ENCODE measurements around the gene UCHL5.

The UCHL5 gene

DNA sequence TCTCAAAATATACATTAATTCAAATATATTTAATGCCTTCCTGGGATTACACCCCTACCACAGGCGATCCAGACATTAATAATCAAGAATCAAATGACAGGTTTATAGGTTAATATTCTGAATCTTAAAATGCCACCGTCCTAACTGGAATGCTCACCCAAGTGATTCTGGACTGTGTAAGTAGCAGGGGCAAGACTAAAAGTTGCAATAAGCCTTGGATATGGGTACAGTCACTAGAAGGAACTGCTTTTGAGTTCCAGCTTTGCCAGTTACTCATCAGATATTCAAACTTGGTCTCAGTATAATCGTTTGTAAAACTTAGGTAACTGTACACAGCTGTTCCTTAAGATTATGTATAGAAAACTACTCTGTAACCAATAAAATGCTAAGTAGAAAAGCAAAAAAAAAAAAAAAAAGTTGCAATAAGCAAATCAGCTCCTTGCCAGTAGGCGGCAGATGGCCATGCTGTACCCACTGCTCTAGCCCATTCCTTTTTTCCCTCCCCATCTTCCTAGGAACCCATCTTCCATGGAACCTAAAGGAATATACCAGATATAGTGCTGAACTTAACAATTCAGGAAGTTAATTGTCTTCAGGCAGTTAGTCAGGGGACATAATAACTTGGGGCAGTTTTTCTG, 10.7 kb upstream of the UCHL5 start:
- DNase-seq (ENCODE audit: low spot score): no peak
- TF ChIP-seq, protein P1, sequence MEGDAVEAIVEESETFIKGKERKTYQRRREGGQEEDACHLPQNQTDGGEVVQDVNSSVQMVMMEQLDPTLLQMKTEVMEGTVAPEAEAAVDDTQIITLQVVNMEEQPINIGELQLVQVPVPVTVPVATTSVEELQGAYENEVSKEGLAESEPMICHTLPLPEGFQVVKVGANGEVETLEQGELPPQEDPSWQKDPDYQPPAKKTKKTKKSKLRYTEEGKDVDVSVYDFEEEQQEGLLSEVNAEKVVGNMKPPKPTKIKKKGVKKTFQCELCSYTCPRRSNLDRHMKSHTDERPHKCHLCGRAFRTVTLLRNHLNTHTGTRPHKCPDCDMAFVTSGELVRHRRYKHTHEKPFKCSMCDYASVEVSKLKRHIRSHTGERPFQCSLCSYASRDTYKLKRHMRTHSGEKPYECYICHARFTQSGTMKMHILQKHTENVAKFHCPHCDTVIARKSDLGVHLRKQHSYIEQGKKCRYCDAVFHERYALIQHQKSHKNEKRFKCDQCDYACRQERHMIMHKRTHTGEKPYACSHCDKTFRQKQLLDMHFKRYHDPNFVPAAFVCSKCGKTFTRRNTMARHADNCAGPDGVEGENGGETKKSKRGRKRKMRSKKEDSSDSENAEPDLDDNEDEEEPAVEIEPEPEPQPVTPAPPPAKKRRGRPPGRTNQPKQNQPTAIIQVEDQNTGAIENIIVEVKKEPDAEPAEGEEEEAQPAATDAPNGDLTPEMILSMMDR (IDR thresholded peaks at IDR 0.05; ENCODE audit: extremely low read depth, insufficient read depth, missing control alignments): peak; percentile 36
- in situ Hi-C loops (cut with MboI; ENCODE audit: low pct_unique_long_range_greater_than_20kb, low sequenced_read_pairs, unreplicated experiment): no loop called here

DNA sequence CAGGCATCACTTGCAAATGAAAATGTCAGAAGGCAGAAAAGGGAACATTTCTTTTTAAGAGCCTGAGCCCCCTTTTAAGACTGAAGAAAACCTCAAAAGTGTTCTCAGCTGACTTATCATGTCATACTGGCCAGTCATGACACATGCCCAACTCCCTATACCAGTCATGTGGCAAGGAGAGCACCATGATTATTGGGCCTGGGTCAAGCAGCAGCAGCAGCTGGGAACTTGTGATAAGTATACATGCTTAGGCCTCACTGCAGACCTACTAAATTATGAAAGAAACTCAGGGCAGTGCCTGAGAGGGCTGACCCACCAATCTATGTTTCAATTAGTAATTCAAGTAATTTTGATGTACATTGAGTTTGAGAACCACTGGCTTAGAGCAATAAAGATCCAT, 8.9 kb upstream of the UCHL5 start:
- in situ Hi-C loops (cut with MboI; ENCODE audit: low pct_unique_long_range_greater_than_20kb, low sequenced_read_pairs, unreplicated experiment): no loop called here
- DNase-seq (ENCODE audit: low spot score): no peak
- TF ChIP-seq, protein P1 (IDR thresholded peaks at IDR 0.05; ENCODE audit: extremely low read depth, insufficient read depth, missing control alignments): no peak

- in situ Hi-C loops (cut with MboI; ENCODE audit: low pct_unique_long_range_greater_than_20kb, low sequenced_read_pairs, unreplicated experiment): no loop called here
- TF ChIP-seq, protein P1 (IDR thresholded peaks at IDR 0.05; ENCODE audit: extremely low read depth, insufficient read depth, missing control alignments): no peak
- DNase-seq (ENCODE audit: low spot score): no peak
Measured at GRCh38 chr1:193066606-193067005, 7.4 kb upstream of the UCHL5 start.

DNA sequence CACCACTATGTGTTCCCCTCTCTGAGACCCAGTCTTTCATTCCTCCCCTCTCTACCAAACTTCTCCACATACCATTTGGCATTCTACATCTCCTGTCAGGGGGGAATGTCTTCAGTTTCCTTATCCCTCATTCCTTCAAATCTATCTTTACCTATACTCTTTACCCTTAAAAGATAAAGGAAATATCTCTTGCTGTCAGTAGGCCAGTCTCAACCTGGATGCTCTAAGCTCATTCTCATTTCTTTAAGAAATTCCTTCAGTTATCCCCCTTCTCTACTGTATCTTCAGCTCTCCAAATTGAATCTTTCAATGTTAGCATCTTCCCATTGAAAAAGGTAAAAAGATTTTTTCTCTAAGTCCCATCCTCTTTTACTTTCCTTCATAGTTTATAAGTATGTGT, 6.8 kb upstream of the UCHL5 start:
- DNase-seq (ENCODE audit: low spot score): no peak

GRCh38 chr1:193062698-193063463, 3.7 kb upstream of the UCHL5 start:
- TF ChIP-seq, protein P1 (IDR thresholded peaks at IDR 0.05; ENCODE audit: extremely low read depth, insufficient read depth, missing control alignments): no peak
- DNase-seq (ENCODE audit: low spot score): no peak
- in situ Hi-C loops (cut with MboI; ENCODE audit: low pct_unique_long_range_greater_than_20kb, low sequenced_read_pairs, unreplicated experiment): no loop called here

More for the DNA sequence above, 6.8 kb upstream of the UCHL5 start:
- TF ChIP-seq, protein P1 (IDR thresholded peaks at IDR 0.05; ENCODE audit: extremely low read depth, insufficient read depth, missing control alignments): no peak
- in situ Hi-C loops (cut with MboI; ENCODE audit: low pct_unique_long_range_greater_than_20kb, low sequenced_read_pairs, unreplicated experiment): no loop called here

DNA sequence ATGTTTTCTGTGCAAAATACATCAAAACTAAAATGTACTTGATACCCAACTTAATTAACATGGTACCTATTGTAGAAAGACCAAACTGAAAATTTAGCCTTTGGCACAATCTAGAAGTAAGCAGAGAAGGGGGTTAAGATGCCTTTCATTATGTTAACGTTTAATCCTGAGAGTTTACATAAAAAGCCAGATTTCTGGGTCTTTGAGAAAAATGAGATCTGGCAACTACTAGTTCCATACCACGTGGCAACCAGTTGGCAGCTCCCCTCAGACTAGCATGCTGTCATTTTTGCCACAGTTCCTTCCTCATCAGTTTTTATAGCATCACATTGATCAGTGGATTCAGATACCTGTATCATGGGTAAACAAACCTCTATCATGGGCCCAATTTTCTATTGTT, 1.8 kb upstream of the UCHL5 start:
- no peak for DNase-seq (ENCODE audit: low spot score)
- TF ChIP-seq, protein P1 (IDR thresholded peaks at IDR 0.05; ENCODE audit: extremely low read depth, insufficient read depth, missing control alignments): no peak

More for the DNA sequence above, 1.8 kb upstream of the UCHL5 start:
- in situ Hi-C loops (cut with MboI; ENCODE audit: low pct_unique_long_range_greater_than_20kb, low sequenced_read_pairs, unreplicated experiment): no loop called here
